Effector CD8-positive, alpha-beta T cell (primary cell): ENCODE data around the gene SGCD.

Experiments
- DNase-seq: peaks from one replicate; lab custom pipeline; 2025; lab: John Stamatoyannopoulos, UW

The SGCD gene

GRCh38 chr5:156693113-156693512, 366.1 kb downstream of the SGCD start:
- DNase-seq, result no peak

- no peak for DNase-seq
Observed at GRCh38 chr5:156694598-156694997, 367.6 kb downstream of the SGCD start.

- no peak for DNase-seq
Observed at GRCh38 chr5:156695774-156696173, 368.8 kb downstream of the SGCD start.

GRCh38 chr5:156698323-156698722, 371.4 kb downstream of the SGCD start:
- no peak for DNase-seq

- DNase-seq, result no peak
Observed at GRCh38 chr5:156699147-156699546, 372.2 kb downstream of the SGCD start.

GRCh38 chr5:156704139-156704538, 377.2 kb downstream of the SGCD start:
- no peak for DNase-seq

- no peak for DNase-seq
Observed at GRCh38 chr5:156706631-156707030, 379.7 kb downstream of the SGCD start.

GRCh38 chr5:156707750-156708149, 380.8 kb downstream of the SGCD start:
- no peak for DNase-seq

- DNase-seq, result no peak
Observed at GRCh38 chr5:156715287-156715686, 388.3 kb downstream of the SGCD start.

GRCh38 chr5:156716591-156717380, 389.8 kb downstream of the SGCD start:
- no peak for DNase-seq

GRCh38 chr5:156718985-156719384, 392.0 kb downstream of the SGCD start:
- no peak for DNase-seq

- DNase-seq, result no peak
Observed at GRCh38 chr5:156722358-156722757, 395.4 kb downstream of the SGCD start.

- DNase-seq, result no peak
Observed at GRCh38 chr5:156735477-156735876, 408.5 kb downstream of the SGCD start.

GRCh38 chr5:156741516-156741915, 414.6 kb downstream of the SGCD start:
- no peak for DNase-seq

- no peak for DNase-seq
Observed at GRCh38 chr5:156753846-156754245, 426.9 kb downstream of the SGCD start.

GRCh38 chr5:156755421-156756087, 428.6 kb downstream of the SGCD start:
- no peak for DNase-seq

GRCh38 chr5:156758011-156758791, 431.2 kb downstream of the SGCD start:
- no peak for DNase-seq

- DNase-seq, result no peak
Observed at GRCh38 chr5:156759156-156759555, 432.2 kb downstream of the SGCD start.

GRCh38 chr5:156762771-156763170, 435.8 kb downstream of the SGCD start:
- DNase-seq, result no peak

- no peak for DNase-seq
Observed at GRCh38 chr5:156764176-156764971, 437.4 kb downstream of the SGCD start.

GRCh38 chr5:156774273-156774672, 447.3 kb downstream of the SGCD start:
- no peak for DNase-seq
